H1 (cell line): Measurements from ENCODE around the gene ACTL10. TPM values are rescaled to one million over a fixed set of nuclear protein-coding genes. Genes with fewer than 3 reads are reported as not detected.

Source experiments
- CTCF ChIA-PET: fragments of 300-600 bp; sonication (Branson Sonifier 250); formaldehyde crosslinking; loops from one replicate; lab custom pipeline; 2021; ENCODE audit not compliant: partially characterized antibody; lab: Charles Lee
- POLR2A ChIA-PET: fragments of 300-600 bp; sonication (Branson Sonifier 250); formaldehyde crosslinking; loops from one replicate; lab custom pipeline; 2021; ENCODE audit warnings: inconsistent platforms; ENCODE audit not compliant: partially characterized antibody; lab: Charles Lee
- DNase-seq, 2 experiments: peaks; one replicate each; pipeline versions ENCODE4 v3.0.0 to v3.0.0-alpha.2; 2010 to 2022; ENCODE audit warnings: low spot score in 2 of 2, low read depth in 1 of 2, mixed read lengths in 1 of 2
- FAIRE-seq: peaks from 2 replicates; lab custom pipeline; 2011; peaks lifted over from hg19 to GRCh38; lab: Jason Lieb, UNC
- H2AFZ ChIP-seq: 2 replicates; pipeline ENCODE4 v1.8.1; 2012; ENCODE audit warnings: low read length, inconsistent platforms
- H2AK5ac ChIP-seq: 2 replicates; pipeline ENCODE4 v1.6.1; 2013; ENCODE audit warnings: low read depth, low read length
- H2BK120ac ChIP-seq: replicated peaks from 2 replicates; pipeline ENCODE3; 2013; ENCODE audit warnings: low read depth, low read length, inconsistent platforms
- H2BK12ac ChIP-seq: 2 replicates; pipeline ENCODE4 v1.6.1; 2013; ENCODE audit warnings: low read depth, low read length
- H2BK15ac ChIP-seq: 2 replicates; pipeline ENCODE4 v1.6.1; 2013; ENCODE audit warnings: low read length
- H2BK20ac ChIP-seq: 2 replicates; pipeline ENCODE4 v1.6.1; 2013; ENCODE audit warnings: low read length
- H2BK5ac ChIP-seq: 2 replicates; pipeline ENCODE4 v1.6.1; 2013; ENCODE audit warnings: low read depth, low read length
- H3K14ac ChIP-seq: 2 replicates; pipeline ENCODE4 v1.6.1; 2013; ENCODE audit warnings: inconsistent platforms; ENCODE audit not compliant: insufficient read length
- H3K18ac ChIP-seq: 2 replicates; pipeline ENCODE4 v1.6.1; 2013; ENCODE audit warnings: low read length; ENCODE audit errors: extremely low read depth
- H3K23ac ChIP-seq: 2 replicates; pipeline ENCODE4 v1.6.1; 2013; ENCODE audit warnings: inconsistent platforms; ENCODE audit not compliant: insufficient read length
- H3K23me2 ChIP-seq: 2 replicates; pipeline ENCODE4 v1.6.1; 2013; ENCODE audit warnings: low read depth, low read length
- H3K27ac ChIP-seq: 2 replicates; pipeline ENCODE4 v1.6.1; 2011; ENCODE audit warnings: low read depth, low read length, inconsistent platforms
- H3K27me3 ChIP-seq, 4 experiments: replicated peaks in 1 of 4; 1 replicate in 1 of 4; 2 replicates in 3 of 4; pipeline versions ENCODE4 v1.6.1 to v1.8.1; 2011 to 2013; ENCODE audit warnings: low read length in 3 of 4, mild to moderate bottlenecking in 3 of 4, inconsistent platforms in 2 of 4, mixed read lengths in 2 of 4, moderate library complexity in 1 of 4; ENCODE audit not compliant: control insufficient read depth in 3 of 4, insufficient read depth in 3 of 4; ENCODE audit errors: extremely low read depth in 1 of 4
- H3K36me3 ChIP-seq, 4 experiments: 2 replicates each; pipeline versions ENCODE4 v1.6.1 to v1.8.1; 2011 to 2013; ENCODE audit warnings: mild to moderate bottlenecking in 4 of 4, low read length in 3 of 4, moderate library complexity in 2 of 4, control low read depth in 1 of 4, inconsistent platforms in 1 of 4; ENCODE audit not compliant: insufficient read depth in 4 of 4, control insufficient read depth in 2 of 4
- H3K4ac ChIP-seq: replicated peaks from 2 replicates; pipeline ENCODE3; 2013; ENCODE audit warnings: low read length, low read depth, mixed read lengths, inconsistent platforms; ENCODE audit not compliant: insufficient read length
- H3K4me1 ChIP-seq, 4 experiments: replicated peaks in 1 of 4; 1 replicate in 1 of 4; 2 replicates in 3 of 4; pipeline versions ENCODE4 v1.6.1 to v1.8.1; 2011 to 2013; ENCODE audit warnings: low read length in 3 of 4, inconsistent platforms in 2 of 4, mixed read lengths in 1 of 4; ENCODE audit not compliant: insufficient read depth in 4 of 4, control insufficient read depth in 3 of 4
- H3K4me2 ChIP-seq, 2 experiments: 2 replicates each; pipeline versions ENCODE4 v1.6.1 to v1.8.1; 2011 to 2013; ENCODE audit warnings: low read depth in 2 of 2, low read length in 2 of 2, control low read depth in 1 of 2, inconsistent platforms in 1 of 2, mild to moderate bottlenecking in 1 of 2; ENCODE audit not compliant: insufficient read depth in 1 of 2
- H3K4me3 ChIP-seq, 4 experiments: fragments of 200-600, 300-600 bp in 1 of 4; sonication (generic), shearing (Covaris generic), sonication (Bioruptor Twin) in 1 of 4; 2 replicates each; pipeline versions ENCODE4 v1.5.1 to v1.8.1; 2011 to 2016; ENCODE audit warnings: low read length in 4 of 4, low read depth in 3 of 4, control low read depth in 2 of 4, inconsistent platforms in 2 of 4, mild to moderate bottlenecking in 2 of 4, mixed read lengths in 1 of 4, moderate library complexity in 1 of 4; ENCODE audit not compliant: insufficient read depth in 2 of 4; ENCODE audit errors: extremely low read depth in 1 of 4
- H3K56ac ChIP-seq: replicated peaks from 2 replicates; pipeline ENCODE3; 2013; ENCODE audit warnings: low read depth, mild to moderate bottlenecking, mixed read lengths, low read length, inconsistent platforms; ENCODE audit not compliant: insufficient read length
- H3K79me1 ChIP-seq: 2 replicates; pipeline ENCODE4 v1.6.1; 2013; ENCODE audit warnings: low read depth, low read length, control low read depth
- H3K79me2 ChIP-seq, 2 experiments: 2 replicates each; pipeline versions ENCODE4 v1.6.1 to v1.8.1; 2012 to 2013; ENCODE audit warnings: low read length in 2 of 2, mild to moderate bottlenecking in 2 of 2, inconsistent platforms in 1 of 2; ENCODE audit not compliant: insufficient read depth in 2 of 2, control insufficient read depth in 1 of 2
- H3K9ac ChIP-seq, 4 experiments: replicated peaks in 1 of 4; 1 replicate in 1 of 4; 2 replicates in 3 of 4; pipeline versions ENCODE4 v1.6.1 to v1.8.1; 2011 to 2013; ENCODE audit warnings: low read depth in 3 of 4, low read length in 3 of 4, control low read depth in 2 of 4, mild to moderate bottlenecking in 2 of 4, moderate library complexity in 2 of 4, inconsistent platforms in 1 of 4; ENCODE audit errors: extremely low read depth in 1 of 4
- H3K9me3 ChIP-seq, 2 experiments: 2 replicates each; pipeline versions ENCODE4 v1.6.1 to v1.8.1; 2012 to 2013; ENCODE audit warnings: mild to moderate bottlenecking in 2 of 2, moderate library complexity in 2 of 2, control low read depth in 1 of 2, inconsistent platforms in 1 of 2, low read depth in 1 of 2, low read length in 1 of 2, mixed read lengths in 1 of 2; ENCODE audit not compliant: insufficient read depth in 2 of 2
- H4K20me1 ChIP-seq, 2 experiments: replicated peaks in 1 of 2; 2 replicates each; pipeline versions ENCODE3 to v1.8.1; 2011 to 2013; ENCODE audit warnings: inconsistent platforms in 2 of 2, low read length in 2 of 2, mild to moderate bottlenecking in 1 of 2; ENCODE audit not compliant: insufficient read depth in 2 of 2, control insufficient read depth in 1 of 2
- H4K5ac ChIP-seq: 2 replicates; pipeline ENCODE4 v1.6.1; 2013; ENCODE audit warnings: low read length, low read depth, mixed read lengths, inconsistent platforms; ENCODE audit not compliant: insufficient read length
- H4K8ac ChIP-seq: 2 replicates; pipeline ENCODE4 v1.8.0; 2013; ENCODE audit warnings: mild to moderate bottlenecking, moderate library complexity, low read length, inconsistent platforms; ENCODE audit not compliant: insufficient read depth; ENCODE audit errors: extremely low read depth
- H4K91ac ChIP-seq: replicated peaks from 2 replicates; pipeline ENCODE3; 2013; ENCODE audit warnings: low read length, mixed read lengths, inconsistent platforms; ENCODE audit not compliant: insufficient read length
- CEBPB ChIP-seq: IDR thresholded peaks from 2 replicates; pipeline ENCODE4 v1.6.1; 2012; ENCODE audit warnings: low read depth, low read length
- SIX5 ChIP-seq: IDR thresholded peaks from 2 replicates; pipeline ENCODE4 v1.6.1; 2011; ENCODE audit warnings: mild to moderate bottlenecking, low read depth, low read length
- WGBS, 2 experiments: shearing (Covaris generic) in 1 of 2; methylation state at CpG; one replicate each; pipeline versions ENCODE4 v1.1.6 to v1.1.7; 2013 to 2015; ENCODE audit warnings: low lambda C conversion rate in 2 of 2, mixed read lengths in 2 of 2, inconsistent platforms in 1 of 2, low coverage in 1 of 2, missing lambda C conversion rate in 1 of 2; ENCODE audit not compliant: insufficient replicate concordance in 2 of 2, insufficient coverage in 1 of 2, insufficient read length in 1 of 2; ENCODE audit errors: extremely low coverage in 1 of 2, missing lambda C conversion rate in 1 of 2; 5-methylcytosine and 5-hydroxymethylcytosine counted together
- polyA plus RNA-seq, 7 experiments: library from polyadenylated mRNA; depleted of rRNA in 3 of 7; stranded (reverse) in 5 of 7; unstranded in 2 of 7; fragments of >200 nt in 5 of 7; fragments of 200-250 nt in 2 of 7; gene quantifications; 1 replicate in 5 of 7; 2 replicates in 1 of 7; 4 replicates in 1 of 7; pipeline versions ENCODE4 v1.2.1 to v1.2.3, GENCODE V29; 2011 to 2013; ENCODE audit warnings: missing spikeins in 2 of 7, mixed read lengths in 2 of 7
- total RNA-seq: library from RNA; stranded (reverse); fragmentation: NEBNext Ultra II Directional; extraction: Animal tissue kit (Norgen Biotek cat#: 25700); gene quantifications from 2 replicates; pipeline ENCODE4 v1.2.1, GENCODE V29; 2021

The ACTL10 gene
- total and polyA plus RNA-seq, 2 of the 8 experiments (the other 6 are each of a cell fraction or from before 2014, with no cell fraction given), result 0.26 TPM; not detected in 1

DNA sequence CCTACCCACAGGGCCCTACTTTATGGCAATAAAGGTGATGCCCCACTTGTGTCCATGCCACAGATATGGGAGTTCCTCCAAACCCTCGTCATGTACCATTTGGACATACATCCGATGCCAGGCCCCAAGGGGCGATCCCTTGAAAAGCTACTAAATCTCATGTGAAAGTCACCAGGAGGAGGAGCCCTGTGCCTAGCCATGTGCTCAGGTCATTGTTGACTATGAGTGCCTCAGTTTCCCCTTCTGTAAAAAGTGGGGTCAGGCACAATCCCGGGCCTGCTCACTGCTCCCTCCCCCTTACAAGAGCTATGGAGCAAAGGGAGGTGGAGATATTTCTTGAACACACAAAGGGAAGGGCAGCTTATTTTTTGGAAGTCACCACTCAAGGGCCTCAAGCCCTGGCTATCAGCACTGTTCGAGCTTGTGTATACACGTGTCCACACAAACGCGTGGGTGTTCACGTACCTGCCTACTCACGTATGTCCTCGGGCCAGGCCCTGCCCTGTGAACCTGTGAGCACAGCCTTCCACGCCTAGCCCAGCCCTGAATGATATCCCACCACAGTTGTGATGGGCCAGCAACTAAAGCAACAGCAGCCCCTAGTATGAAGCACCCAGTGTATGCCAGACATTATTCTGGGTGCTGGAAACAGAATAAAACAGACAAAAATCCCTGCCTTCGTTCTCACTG, 1.9 kb downstream of the ACTL10 start:
- no peak overlapping the region; a peak in 1 of 4 replicates for H3K4me2 ChIP-seq
- H2AK5ac ChIP-seq, result no peak overlapping the region
- peaks cover 0 to 15% of the 10 kb centered on the region in 2 experiments for H4K20me1 ChIP-seq
- H3K79me2 ChIP-seq, result no peaks in the 10 kb centered on the region
- H3K79me1 ChIP-seq, result no peaks in the 10 kb centered on the region; the same call in 1 of the 2 replicates
- no peak overlapping the region for H2BK12ac ChIP-seq
- peaks cover 23% of the 10 kb centered on the region for H3K23me2 ChIP-seq
- no peak overlapping the region for H4K5ac ChIP-seq
- no peak for FAIRE-seq
- no peak overlapping the region for H2BK120ac ChIP-seq
- H3K23ac ChIP-seq, result no peak overlapping the region
- no peak overlapping the region for H3K27ac ChIP-seq
- H3K4ac ChIP-seq, result no peak overlapping the region
- no peak overlapping the region for H3K4me3 ChIP-seq
- 0 out of 2 replicates have a peak overlapping the region, but pooled peaks have one; percentile 29 for H2BK15ac ChIP-seq
- no peak for TF ChIP-seq SIX5
- no peak for TF ChIP-seq CEBPB
- ChIA-PET CTCF (interaction anchor here (0.6 to 4.3 kb wide), 32 partner anchors 9 to 1842 kb away, joined by 3 to 38 read pairs (median 4); no protein-coding TSS in a partner anchor), POLR2A (interaction anchor here (1.0 to 17.9 kb wide), 4 partner anchors 10 to 158 kb away, joined by 3 to 245 read pairs (median 33); partner anchors contain the start of gene NECAB3)
- H3K4me1 ChIP-seq, result peaks cover 0 to 29% (median 19%) of the 10 kb centered on the region in 4 experiments; a peak in 5 of 7 replicates
- H3K18ac ChIP-seq, result no peak overlapping the region
- H2AFZ ChIP-seq, result no peak overlapping the region
- no peak overlapping the region for H3K14ac ChIP-seq
- no peak overlapping the region for H3K9ac ChIP-seq
- H3K9me3 ChIP-seq, result peaks cover 0 to 5% of the 10 kb centered on the region in 2 experiments; a peak in 1 of 4 replicates
- 89% methylated on average over 13 of the region's 13 CpGs; no CpG with 5 or more reads in 1 of the 2 experiments for WGBS, 2 experiments
- no peak overlapping the region for H4K8ac ChIP-seq
- peaks cover 2 to 10% (median 6%) of the 10 kb centered on the region in 4 experiments; a peak in 4 of 8 replicates for H3K36me3 ChIP-seq
- no peak overlapping the region for H4K91ac ChIP-seq
- peaks cover 0 to 10% (median 3%) of the 10 kb centered on the region in 4 experiments; a peak in 3 of 7 replicates for H3K27me3 ChIP-seq
- DNase-seq, result no peak
- H3K56ac ChIP-seq, result no peak overlapping the region
- H2BK5ac ChIP-seq, result no peak overlapping the region
- no peak overlapping the region for H2BK20ac ChIP-seq
